ENCODE results near the gene CLDN14.

Gene CLDN14

DNA sequence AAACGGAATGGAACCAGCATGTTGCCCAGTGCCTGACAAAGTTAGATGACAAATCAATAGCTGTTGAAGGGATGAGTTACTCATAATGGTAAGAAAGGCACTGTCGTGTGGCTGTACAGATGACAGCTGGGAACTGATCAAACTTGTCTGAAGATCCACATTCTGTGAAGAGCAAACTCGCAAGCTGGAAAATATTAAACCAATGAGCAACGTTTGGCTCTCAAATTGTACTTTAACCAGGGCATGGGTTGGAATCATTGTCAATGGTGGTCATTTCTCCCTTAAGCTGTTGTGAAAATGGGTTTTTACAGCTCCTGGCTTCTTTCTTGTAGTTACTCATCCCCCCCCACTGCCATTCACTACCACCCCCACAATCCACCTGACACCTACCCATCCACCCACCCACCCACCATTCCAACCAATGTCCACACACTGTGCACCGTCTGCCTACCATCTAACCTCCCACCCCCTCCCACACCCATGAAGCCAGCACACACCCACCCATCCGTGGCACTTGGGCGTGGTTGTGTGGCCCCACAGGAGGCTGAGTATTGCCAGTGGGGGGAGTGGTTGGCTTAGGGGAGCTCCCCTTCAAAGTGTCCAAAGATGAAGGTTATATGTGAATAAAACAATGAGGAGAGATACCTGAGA lies 46.7 kb downstream of the CLDN14 start:
- no peak for DNase-seq (ENCODE audit: low read depth)

DNA sequence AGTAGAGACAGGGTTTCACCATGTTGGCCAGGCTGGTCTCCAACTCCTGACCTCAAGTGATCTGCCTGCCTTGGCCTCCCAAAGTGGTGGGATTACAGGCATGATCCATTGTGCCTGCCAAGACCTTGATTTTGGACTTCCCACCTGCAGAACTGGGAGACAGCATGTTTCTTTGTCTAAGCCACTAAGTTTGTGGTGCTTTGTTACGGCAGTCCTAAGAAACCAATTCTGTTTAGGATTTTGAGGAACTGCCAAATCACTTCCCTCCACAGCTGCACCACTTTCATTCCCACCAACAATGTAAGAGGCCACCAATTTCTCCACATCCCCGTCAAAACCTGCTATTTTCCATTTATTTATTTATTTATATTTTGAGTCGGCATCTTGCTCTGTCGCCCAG lies 48.7 kb downstream of the CLDN14 start:
- DNase-seq (ENCODE audit: low read depth), result no peak

DNA sequence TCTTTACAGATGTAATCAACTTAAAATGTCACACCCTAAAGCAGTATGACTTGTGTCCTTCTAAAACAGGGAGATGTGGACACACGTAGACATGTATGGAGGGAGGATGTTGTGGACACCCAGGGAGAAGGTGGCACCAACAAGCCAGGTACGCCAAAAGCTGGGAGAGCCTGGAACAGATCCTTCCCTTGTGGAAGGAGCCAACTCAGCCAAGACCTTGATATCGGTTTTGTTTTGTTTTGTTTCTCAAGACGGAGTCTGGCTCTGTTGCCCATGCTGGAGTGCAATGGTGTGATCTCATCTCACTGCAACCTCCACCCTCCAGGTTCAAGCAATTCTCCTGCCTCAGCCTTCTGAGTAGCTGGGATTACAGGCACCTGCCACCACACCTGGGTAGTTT lies 49.1 kb downstream of the CLDN14 start:
- no peak for DNase-seq (ENCODE audit: low read depth)

DNA sequence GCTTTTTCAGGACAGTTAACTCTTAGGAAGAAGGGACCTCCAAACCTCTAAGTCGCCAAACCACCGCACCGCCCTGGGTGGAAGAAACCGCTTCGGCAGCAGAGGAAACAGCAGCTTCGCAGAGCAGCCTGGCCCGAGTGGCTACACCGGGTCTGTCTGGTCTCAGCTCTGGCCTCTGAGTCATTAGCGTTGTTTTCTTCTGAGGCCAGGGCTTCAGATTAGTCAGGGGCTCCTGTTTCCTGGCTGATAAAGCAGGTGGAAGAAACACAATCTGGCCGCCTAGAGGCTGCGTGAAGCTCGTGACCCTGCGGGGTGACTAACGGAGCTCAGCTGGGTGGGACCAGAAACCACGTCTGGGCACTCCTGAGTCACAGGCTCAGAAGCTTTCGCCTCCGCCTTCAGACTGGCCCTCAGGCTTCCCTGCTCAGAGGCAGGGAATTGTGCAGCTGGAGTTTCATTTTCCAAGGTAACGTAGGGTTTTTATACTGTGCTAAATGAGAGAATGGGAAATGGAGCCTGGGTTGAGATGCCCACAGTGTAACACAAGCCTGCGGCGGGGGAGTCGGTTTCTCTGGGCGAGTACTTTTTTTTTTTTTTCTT lies 49.9 kb downstream of the CLDN14 start:
- DNase-seq (ENCODE audit: low read depth), result peak; percentile 6

- DNase-seq (ENCODE audit: low read depth), result no peak
Observed at GRCh38 chr21:36428761-36429432, 51.0 kb downstream of the CLDN14 start.

- no peak for DNase-seq (ENCODE audit: low read depth)
Observed at GRCh38 chr21:36427502-36427901, 52.4 kb downstream of the CLDN14 start.

DNA sequence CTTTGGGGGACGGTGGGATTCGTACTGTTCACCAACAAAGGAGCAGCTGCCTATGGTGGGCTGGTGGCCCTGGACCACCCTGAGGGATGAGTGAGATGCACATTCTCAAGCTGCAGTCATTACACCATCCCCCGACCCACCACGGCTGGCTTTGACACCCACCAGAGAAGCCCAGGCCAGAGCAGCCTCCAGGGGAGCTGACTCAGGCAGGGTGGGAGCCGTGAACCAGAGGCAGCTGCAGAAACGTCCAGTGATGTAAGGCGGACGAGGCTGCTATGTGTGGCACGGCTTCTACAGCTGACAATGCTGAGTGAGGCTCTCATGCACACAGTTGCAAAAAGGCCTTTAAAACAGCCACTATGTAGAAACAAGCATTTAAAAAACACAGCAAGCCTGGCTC lies 54.6 kb downstream of the CLDN14 start:
- no peak for DNase-seq (ENCODE audit: low read depth)

- no peak for DNase-seq (ENCODE audit: low read depth)
Observed at GRCh38 chr21:36424592-36424991, 55.3 kb downstream of the CLDN14 start.

GRCh38 chr21:36423771-36424433 lies 56.0 kb downstream of the CLDN14 start:
- no peak for DNase-seq (ENCODE audit: low read depth)

- DNase-seq (ENCODE audit: low read depth), result no peak
Observed at GRCh38 chr21:36422279-36423098, 57.4 kb downstream of the CLDN14 start.

GRCh38 chr21:36420571-36421339 lies 59.2 kb downstream of the CLDN14 start:
- DNase-seq (ENCODE audit: low read depth), result no peak

- DNase-seq (ENCODE audit: low read depth), result no peak
Observed at GRCh38 chr21:36419996-36420395, 59.9 kb downstream of the CLDN14 start.

DNA sequence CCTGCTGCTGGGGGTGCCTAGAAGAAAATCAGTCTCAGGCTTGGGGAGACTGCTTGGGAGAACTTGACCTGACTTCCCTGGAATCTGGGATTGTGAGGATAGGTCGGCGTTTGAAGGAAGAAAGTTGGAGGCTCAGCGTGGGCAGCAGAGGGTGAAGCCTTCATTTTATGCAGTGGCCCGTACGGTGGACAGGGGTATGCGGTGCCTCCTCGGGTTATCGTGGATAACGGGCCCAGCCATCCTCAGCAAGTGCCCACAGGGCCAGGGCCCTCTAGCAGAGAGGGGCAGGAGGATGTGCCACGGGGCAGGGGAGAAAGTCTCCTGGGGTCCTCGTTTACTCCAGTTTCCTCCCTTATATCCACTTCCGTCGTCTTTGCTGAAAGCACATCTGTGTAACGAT lies 60.7 kb downstream of the CLDN14 start:
- no peak for DNase-seq (ENCODE audit: low read depth)

GRCh38 chr21:36415375-36415774 lies 64.5 kb downstream of the CLDN14 start:
- no peak for DNase-seq (ENCODE audit: low read depth)

DNA sequence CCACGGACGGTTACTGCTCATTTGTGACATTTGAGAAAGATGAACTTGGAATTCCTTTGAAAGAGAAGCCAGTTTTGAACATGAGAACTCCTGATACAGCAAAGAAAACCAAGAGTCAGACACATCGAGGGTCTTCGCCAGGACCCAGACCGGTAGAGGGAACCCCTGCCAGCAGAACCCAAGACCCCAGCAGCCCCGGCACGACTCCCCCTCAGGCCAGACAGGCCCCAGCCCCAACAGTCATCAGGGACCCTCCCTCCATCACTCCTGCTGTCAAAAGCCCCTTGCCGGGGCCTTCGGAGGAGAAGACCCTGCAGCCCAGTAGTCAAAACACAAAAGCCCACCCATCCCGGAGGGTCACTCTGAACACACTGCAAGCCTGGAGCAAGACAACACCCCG lies 67.0 kb downstream of the CLDN14 start:
- DNase-seq (ENCODE audit: low read depth), result no peak

DNA sequence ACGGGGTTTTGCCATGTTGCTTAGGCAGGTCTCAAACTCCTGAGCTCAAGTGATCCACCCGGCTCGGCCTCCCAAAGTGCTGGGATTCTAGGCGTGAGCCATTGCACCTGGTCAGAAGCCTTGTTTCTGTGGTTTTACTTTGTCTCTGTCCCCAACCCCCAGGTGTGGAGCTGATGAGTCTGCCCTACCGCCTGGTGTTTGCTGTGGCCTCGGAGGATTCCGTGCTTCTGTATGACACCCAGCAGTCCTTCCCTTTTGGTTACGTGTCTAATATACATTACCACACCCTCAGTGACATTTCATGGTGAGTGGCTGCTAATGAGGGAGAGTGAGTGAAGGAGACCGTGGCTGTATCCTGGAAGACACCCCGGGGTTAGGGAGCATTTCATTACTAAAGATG lies 68.6 kb downstream of the CLDN14 start:
- DNase-seq (ENCODE audit: low read depth), result no peak

Data from T follicular helper cell (primary cell).